GM15510 (cell line): ENCODE measurements around the gene SKA2.

Experiments
- POLR2A ChIP-seq: IDR thresholded peaks from 3 replicates; pipeline ENCODE4 v1.6.1; 2011; ENCODE audit warnings: borderline replicate concordance; ENCODE audit not compliant: insufficient read length; ENCODE audit errors: extremely low read depth

Gene SKA2

DNA sequence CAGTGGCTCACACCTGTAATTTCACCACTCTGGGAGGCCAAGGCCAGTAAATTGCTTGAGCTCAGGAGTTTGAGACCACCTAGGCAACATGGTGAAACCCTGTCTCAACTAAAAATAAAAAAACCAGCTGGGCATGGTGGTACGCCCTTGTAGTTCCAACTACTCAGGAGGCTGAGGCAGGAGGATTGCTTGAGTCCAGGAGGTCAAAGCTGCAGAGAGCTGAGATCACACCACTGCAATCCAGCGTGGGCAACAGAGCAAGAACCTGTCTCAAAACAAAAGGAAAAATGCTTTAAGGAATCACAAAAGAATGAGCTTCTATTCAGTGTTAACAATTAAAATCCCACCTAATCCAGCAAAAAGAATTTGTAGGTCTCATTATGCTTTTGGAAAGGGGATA is 6.5 kb upstream of the SKA2 start:
- no peak for TF ChIP-seq POLR2A

GRCh38 chr17:59160157-59161025 is 5.4 kb upstream of the SKA2 start:
- TF ChIP-seq POLR2A, result no peak

- TF ChIP-seq POLR2A, result peak; percentile 48
These were observed 622 bp upstream of the SKA2 start, which contains the start of gene PRR11 for GRCh38 chr17:59155439-59156177. PRR11 (plus strand) TSS chr17:59155746; CDS start chr17:59169753, 14,007 bp downstream.

DNA sequence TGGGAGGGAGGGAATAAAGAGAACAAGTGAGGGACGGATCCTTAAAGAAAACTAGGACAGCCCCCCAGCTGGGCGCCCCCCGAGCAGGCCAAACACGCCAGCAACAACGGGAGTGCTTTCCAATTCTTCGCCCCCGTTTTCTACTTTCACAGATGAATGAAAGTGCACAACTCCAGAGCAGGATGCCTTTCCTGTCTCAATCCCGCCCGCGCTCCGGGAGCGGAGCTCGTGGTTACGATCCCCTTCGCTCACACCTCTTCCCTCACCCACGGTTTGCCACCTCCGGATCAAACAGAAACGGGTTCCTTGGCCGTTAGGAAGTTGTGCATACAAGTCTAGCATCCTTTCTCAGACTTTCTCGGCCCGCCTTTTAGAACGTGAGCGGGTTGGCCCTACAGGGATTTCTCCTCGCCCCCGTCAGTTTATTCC is 680 bp downstream of the SKA2 start:
- TF ChIP-seq POLR2A, result no peak

GRCh38 chr17:59152925-59153324 is 2.1 kb downstream of the SKA2 start:
- no peak for TF ChIP-seq POLR2A

DNA sequence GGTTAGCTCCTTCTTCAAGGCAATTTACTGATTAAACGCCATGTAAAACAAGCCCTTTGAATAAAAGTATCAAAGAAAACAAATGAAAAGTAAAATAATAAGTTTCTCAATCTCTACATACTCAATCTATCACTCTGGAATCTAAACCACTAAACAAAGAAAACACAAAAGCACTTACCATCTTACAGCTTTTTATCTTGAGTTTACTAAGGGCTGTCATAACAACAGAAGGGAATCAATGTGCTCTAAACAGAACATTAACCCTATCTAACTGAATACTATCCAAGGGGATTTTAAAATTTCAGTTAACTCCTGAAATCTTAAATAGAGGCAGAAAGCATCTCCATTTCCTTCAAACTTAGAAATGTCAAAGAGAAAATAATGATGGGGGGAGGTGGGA is 3.4 kb downstream of the SKA2 start:
- TF ChIP-seq POLR2A, result no peak

GRCh38 chr17:59151006-59151405 is 4.0 kb downstream of the SKA2 start:
- no peak for TF ChIP-seq POLR2A

DNA sequence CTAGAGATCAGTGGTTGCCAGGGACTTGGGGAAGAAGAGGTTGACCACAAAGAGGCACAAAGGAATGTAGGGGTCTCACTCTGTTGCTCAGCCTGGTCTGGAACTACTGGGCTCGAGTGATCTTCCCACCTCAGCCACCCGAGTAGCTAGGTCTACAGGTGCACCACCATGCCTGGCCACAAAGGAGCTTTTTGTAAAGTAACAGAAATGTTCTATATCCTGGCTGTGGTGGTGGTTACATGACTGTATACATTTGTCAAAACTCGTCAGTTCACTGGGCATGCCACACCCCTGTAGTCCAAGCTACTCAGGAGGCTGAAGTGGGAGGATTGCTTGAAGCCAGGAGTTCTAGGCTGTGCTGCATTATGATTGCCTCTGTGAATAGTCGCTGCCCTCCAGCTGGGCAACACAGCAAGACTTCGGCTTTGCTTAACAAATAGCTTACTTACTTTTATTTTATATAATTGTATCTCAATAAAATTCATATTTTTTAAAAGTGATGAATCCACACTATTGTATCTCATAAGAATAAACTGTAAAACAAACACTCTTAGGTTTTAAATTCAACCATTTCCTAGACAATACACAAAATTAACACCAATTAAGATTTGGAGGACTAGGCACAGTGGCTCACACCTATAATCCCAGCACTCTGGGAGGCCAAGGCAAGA is 5.0 kb downstream of the SKA2 start:
- TF ChIP-seq POLR2A, result no peak

GRCh38 chr17:59149051-59149450 is 5.9 kb downstream of the SKA2 start:
- no peak for TF ChIP-seq POLR2A

GRCh38 chr17:59145571-59146096 is 9.4 kb downstream of the SKA2 start:
- no peak for TF ChIP-seq POLR2A

- no peak for TF ChIP-seq POLR2A
These were observed 13.1 kb downstream of the SKA2 start for GRCh38 chr17:59141860-59142259.

DNA sequence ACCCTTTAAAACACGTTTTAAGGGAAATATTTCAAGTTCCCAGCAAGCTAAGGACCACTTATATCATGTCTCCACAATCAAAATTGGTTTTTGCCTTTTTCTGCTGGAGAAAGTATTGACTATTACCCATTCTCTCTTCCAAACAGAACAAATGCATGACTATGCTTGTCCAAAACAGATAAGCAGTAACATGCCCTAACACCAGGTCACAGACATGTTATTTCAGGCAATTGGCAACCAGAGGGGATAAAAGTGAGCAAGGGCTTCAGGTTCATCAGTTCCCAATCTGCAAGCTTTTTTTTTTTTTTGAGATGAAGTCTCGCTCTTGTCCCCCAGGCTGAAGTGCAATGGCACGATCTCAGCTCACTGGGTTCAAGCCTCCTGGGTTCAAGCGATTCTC is 15.0 kb downstream of the SKA2 start:
- no peak for TF ChIP-seq POLR2A

DNA sequence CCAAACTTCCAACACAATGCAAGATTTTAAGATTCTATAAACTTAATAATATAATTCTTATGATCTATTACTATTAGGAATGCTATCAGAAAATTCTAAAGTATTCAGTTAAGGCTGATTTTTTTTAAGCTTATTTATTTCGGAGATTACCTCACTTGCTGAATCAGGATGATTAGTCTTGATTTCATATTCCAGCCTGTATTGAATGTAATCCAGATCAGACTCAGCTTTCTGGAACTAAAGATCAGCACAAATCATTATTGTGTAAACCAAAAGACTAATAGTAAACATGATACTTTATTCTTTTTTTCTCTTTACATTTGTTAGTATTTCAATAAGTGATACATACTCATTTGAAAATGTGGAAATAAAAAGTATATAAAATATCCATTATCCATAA is 23.9 kb downstream of the SKA2 start:
- TF ChIP-seq POLR2A, result no peak

GRCh38 chr17:59129814-59130213 is 25.2 kb downstream of the SKA2 start:
- TF ChIP-seq POLR2A, result no peak
